ENCODE measurements around the gene CSF3R.

The CSF3R gene

DNA sequence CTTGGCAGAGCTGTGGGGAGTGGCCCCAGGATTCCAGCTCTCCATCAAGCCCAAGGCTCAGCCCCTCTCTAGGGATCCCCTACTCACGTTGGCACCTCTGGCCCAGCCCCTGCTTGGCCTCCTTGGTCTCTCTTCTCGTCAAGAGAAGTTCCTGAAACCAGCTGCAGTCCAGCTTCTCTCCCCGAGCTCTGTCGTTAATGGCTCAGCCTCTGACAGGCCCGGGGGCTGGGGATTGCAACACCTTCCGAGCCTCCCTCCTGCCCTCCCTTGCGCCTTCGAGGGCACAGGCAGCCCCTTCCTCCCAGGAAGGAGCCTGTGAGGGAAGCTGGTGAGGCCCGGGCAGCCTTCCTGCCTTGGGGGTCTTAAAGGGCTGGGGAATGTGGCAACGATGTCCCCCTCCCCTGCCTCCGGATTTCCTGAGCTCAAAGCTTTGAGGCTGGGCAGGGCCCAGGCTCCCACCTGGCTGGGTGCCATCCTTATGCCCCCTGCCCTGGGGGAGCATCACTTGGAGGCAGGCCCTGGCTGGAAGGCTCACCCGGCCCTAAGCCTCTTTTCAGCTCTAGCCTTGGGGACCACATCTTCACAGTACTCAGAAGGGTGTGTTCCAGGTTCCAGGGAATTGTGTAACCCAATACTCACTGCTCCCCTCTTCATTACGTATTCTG lies at the start of gene CSF3R:
Gene CSF3R (minus strand): TSS at position 190 of the 665 bp plus-strand sequence. CDS start 3,417 bp downstream, outside the sequence.
- DNase-seq = no peak

DNA sequence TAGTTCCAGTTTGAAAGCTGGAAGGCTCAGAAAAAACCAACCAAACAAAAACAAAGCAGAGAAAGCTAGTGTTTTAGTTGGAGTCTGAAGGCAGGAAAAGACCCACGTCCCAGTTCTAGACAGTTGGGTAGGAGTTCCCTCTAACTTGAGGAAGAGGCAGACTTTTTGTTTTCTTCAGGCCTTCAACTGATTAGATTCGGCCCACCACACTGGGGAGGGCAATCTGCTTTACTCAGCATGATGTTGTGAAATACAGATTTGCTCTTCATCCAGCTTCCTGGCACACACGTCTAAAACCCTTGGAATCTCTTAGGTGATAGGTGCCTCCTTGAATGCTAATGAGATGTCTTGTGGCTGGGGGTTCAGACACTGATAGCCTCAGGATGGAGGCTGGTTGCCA lies 49.1 kb upstream of the CSF3R start:
- no peak for DNase-seq

GRCh38 chr1:36530791-36531190 lies 48.1 kb upstream of the CSF3R start:
- DNase-seq = no peak

DNA sequence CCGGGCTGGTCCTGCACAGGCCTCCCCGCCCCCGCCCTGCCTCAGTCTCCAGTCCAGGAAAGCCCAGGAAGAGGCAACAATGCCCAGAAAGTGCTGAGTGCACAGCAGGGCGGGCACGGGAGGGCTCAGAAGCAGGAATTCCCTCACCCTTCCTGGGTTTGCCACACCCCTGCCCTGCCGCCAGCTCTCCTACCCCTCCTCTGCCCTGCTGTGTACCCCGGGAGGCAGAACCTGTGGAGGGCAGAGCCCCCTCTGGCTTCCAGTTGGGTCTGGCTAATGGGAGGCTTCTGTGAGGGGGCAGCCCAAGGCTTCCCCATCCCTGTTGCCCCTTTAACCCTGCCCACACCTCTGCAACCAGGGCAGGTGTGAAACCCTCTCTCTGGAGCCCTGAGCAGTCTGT lies 47.5 kb upstream of the CSF3R start:
- no peak for DNase-seq

- DNase-seq = no peak
Observed at GRCh38 chr1:36529769-36530260, 47.1 kb upstream of the CSF3R start.

DNA sequence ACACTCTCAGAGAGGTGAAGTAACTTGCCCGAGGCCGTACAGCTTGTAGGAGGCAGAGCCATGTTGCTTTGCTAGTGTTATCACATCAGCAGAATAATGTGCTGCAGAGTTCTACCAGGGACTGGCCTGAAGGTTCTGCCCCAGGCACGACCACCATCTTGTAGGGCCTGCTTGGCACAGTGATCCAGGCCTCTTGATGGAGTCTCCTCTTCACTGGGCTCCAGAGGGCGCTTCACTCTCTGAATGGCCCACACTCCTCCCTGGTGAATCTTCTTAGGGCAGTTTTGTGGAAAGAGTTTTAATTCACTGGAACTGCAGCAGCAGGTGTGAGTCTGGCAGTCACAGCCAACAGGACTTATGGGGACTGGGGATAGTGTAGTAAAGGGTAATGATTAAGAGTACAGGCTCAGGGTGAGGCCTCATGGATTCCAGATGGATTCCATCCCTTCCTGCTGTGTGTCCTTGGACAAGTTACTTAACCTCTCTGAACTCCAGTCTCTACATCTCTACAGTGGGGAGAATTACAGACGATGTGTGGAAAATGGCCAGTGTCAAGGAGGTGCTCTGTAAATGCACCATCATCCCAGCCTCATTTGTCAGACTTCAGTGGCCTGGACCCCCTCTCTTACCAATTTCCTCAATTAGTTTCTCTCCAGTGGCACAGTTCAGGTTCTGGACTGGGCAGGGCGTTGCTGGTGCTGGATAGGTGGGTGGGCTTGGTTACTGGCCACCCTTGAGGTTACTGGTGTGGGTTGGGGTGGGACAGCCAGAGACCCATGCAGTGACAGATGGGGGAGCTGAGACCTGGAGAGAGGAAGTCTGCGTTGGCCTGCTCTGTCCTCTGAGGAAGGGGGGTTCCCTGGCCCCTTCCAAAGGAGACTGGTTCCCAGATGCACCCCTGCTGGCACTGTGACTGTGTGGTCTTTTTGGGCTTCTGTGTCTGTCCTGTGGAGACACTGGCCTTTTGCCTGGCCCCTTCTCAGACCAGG lies 45.9 kb upstream of the CSF3R start:
- peak; percentile 21 for DNase-seq

DNA sequence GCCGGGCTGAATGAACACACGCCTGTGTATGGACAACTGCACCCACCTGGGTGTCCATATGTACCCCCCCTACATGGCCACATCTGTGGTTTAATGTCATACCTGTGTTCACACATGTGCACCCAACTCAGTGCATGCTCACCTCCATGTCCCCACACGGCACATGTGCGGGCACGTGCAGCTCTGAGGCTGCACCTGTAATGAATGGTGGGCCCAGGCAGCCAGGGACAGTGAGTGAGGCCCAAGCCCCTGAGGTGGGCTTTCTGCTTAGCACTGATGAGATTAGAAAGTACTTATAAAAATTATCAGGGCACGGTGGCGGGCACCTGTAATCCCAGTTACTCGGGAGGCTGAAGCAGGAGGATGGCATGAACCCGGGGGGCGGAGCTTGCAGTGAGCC lies 42.5 kb upstream of the CSF3R start:
- no peak for DNase-seq

DNA sequence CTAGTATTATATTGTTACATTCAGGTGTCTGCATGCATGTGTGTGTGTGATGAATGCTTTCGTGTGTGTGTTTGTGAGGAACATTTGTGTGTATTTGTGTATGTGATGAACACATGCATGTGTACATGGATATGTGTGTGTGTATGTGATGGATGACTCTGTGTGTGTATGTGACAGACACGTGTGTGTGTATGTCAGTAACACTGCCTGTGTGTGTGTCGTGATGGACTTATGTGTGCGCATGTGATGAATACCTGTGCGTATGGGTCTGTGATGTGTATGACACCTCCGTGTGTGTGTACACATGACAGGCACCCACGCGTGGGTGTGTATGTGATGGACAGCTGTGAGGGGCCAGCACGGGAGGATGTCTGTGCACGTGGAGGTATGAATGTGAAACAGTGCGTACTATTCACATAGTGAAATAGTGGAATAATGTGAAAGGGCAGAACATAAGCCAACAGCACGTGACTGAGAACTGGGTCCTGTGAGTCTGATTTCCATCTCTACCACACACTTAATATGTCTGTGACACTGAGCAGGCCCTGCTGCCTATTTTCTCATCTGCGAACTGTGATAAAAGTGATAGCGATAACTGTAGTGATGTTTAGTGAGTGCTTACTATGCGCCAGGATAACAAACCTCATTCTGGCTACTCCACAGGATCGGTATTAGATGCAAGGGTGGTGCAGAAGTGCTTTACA lies 41.8 kb upstream of the CSF3R start:
- DNase-seq = no peak

GRCh38 chr1:36523850-36524249 lies 41.1 kb upstream of the CSF3R start:
- DNase-seq = no peak

DNA sequence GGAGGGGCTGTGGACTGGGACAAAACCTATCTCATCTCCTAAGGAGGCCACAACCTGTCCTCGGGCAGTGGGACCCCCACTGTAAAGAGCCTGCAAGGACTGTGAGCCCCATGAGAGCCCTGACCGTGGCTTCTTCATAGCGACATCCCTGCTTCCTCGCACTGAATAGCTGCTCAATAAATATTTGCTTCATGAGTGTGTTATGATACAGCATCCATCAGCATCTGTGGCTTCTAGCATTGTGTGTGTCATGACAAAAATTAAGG lies 40.5 kb upstream of the CSF3R start:
- no peak for DNase-seq

DNA sequence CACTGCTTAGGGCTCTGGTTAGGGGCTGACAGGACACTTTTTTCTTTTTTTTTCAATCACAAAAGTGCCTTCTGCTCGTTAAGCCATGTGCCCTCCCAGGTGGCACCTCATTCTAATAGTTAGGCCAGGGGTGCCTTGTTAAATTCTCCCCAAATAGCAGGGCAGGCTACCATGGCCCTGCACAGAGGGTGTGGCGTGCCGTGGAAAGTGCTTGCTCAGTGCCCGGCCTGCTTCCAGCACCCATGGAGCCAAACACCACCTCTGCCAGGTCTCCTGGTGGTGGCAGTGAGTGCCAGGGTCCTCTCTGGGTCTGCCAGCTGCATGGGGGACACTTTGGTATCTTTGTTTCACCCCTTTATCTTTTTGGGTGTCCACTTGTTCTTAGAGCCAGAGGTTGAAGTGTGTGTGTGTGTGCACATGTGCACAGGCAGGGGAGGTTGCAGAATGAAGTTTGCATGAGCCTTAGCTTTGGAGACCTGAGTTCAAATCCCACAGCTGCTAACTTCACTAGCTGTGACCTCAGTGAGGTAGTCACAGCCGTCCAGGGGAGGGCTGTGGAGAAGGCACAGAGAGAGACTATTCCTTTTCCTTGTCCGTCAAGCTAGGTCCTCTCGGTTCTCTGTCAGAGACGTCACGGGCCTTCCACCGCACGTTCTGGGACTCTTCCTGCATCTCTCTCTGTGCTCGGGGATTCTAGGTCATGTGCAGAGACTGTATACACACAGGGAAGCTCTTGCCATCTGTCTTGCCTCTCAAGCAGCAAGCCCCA lies 39.9 kb upstream of the CSF3R start:
- no peak for DNase-seq

DNA sequence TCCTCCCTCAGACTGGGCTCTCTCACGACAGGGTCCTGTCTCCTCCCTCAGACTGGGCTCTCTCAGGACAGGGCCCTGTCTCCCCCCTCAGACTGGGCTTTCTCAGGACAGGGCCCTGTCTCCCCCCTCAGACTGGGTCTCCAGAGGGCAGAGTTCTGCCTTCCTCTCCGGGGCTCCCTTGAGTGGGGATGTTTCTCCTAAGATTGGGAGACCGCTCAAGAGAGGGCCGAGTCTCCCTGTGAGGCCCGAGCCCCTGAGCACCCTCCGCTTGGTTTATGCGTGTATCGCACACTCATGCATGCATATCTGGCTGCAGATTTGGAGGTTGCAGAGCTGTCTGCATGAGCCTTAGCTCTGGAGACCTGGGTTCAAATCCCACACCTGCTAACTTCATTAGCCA lies 39.3 kb upstream of the CSF3R start:
- DNase-seq = no peak

- DNase-seq = no peak
Observed at GRCh38 chr1:36520771-36521420, 38.2 kb upstream of the CSF3R start.

DNA sequence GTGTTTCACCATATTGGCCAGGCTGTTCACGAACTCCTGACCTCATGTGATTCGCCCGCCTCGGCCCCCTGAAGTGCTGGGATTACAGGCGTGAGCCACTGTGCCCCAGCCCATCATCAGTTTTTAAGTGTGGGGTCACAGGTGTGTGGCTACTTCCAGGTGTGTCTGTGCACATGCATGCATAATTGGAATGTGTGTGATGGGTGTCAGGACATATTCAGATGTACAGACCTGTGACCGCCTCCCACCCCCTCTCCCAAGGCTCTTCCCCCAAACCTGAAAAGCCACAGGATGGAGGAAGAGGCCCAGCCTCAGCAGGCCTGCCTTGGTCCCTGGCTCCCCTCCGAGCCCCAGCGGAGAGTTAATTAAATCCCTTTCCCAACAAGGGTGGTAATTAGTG lies 37.3 kb upstream of the CSF3R start:
- DNase-seq = no peak

- no peak for DNase-seq
Observed at GRCh38 chr1:36517011-36517771, 34.5 kb upstream of the CSF3R start.

GRCh38 chr1:36516372-36517010 lies 33.8 kb upstream of the CSF3R start:
- DNase-seq = peak; percentile 80

DNA sequence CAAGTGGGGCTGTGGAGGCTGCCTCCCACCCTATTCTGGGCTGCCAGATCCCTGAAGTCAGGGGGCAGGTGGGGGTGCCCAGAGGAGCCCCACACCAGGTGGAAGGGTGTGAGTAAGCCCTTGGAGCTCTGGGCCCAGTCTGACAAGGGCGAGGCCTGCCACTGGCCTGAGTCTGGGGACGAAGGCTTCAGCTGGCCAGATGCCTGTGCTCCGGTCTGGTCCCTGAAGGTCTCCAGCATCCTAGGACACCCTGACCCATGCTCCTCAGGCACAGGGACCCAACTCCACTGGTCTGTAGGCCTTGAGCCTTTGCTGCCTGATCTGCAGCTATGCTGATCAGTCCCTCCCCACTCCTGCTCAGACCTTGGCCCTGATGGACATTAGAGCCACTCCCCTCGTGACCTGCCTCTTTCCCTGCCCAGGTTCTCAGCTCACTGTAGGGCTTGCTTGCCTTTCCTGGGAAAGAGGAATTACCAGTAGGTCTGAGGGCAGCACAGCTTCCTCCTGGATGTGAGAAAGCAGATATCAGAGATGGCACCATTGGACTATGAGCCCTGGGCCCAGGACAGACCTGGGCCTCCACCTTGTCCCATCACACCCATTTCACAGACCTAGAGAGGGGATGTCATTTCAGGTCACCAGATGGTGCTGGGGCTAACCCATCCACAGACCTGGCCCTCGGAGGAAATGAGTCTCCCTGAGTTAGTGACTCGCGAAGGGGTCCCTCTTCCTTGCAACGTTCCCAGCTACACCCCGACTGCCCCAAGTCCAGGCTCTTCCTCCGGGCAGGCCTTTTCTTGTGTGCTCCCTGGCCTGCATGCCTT lies 32.8 kb upstream of the CSF3R start:
- DNase-seq = no peak

GRCh38 chr1:36514501-36514900 lies 31.8 kb upstream of the CSF3R start:
- DNase-seq = no peak

- DNase-seq = no peak
Observed at GRCh38 chr1:36513676-36514473, 31.2 kb upstream of the CSF3R start.

Measured in DMS53 (cell line).